ENCODE results near the gene PSMD4.

PSMD4 gene

GRCh38 chr1:151289080-151289935 is 34.8 kb downstream of the PSMD4 start:
- H3K9me3 ChIP-seq (ENCODE audit: low read depth, low read length) = no peaks in the 10 kb centered on the region
- H3K4me3 ChIP-seq = no peak overlapping the region
- DNase-seq (ENCODE audit: low read depth, low spot score) = no peak
- no peak overlapping the region for H3K9ac ChIP-seq (ENCODE audit: insufficient read length)
- H3K36me3 ChIP-seq (ENCODE audit: insufficient read depth, low read length) = peaks cover 59% of the 10 kb centered on the region; the same call in 1 of the 2 replicates
- TF ChIP-seq POLR2AphosphoS5 (IDR thresholded peaks at IDR 0.05; ENCODE audit: borderline replicate concordance, low read depth, low read length) (no peak), EZH2 (IDR thresholded peaks at IDR 0.05) (no peak), FOXP2 (optimal IDR thresholded peaks at IDR 0.05; ENCODE audit: control extremely low read depth, extremely low read length, insufficient read depth) (no peak)
- no peak overlapping the region; the same call in 1 of the 2 replicates for H3K27ac ChIP-seq

DNA sequence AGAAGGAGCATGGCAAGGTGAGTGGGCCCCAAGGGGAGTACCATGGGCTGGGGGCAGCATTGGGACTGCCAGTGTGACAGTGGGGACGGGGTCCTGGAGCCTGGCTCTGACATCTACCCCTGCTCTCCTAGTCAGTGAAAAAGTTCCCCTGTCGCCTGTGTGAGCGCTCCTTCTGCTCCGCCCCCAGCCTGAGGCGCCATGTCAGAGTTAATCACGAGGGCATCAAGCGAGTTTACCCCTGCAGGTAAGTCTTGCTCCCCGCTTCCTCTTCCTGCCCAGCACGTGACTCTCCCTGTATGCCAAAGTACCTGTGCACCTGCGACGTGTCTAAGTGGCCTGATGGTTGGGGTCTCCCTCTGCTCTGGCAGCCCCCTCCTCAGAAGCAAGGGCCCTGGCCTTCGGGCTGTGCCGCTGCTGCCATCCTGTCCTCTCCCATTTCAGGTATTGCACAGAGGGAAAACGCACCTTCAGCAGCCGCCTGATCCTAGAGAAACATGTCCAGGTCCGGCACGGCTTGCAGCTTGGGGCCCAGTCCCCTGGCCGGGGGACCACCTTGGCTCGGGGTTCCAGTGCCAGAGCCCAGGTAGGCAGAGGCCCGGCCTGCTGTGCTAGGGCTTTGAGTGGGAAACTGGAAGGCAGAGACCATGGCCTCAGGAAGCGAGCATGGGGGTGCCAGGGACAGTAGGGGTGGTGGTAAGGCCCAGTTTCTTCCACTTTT is 35.6 kb downstream of the PSMD4 start:
- Histone ChIP-seq H3K36me3 (ENCODE audit: insufficient read depth, low read length) (peaks cover 64% of the 10 kb centered on the region; the same call in 1 of the 2 replicates), H3K4me3 (no peak overlapping the region), H3K9ac (ENCODE audit: insufficient read length) (no peak overlapping the region), H3K9me3 (ENCODE audit: low read depth, low read length) (no peaks in the 10 kb centered on the region), H3K27ac (no peak overlapping the region)
- no peak for TF ChIP-seq EZH2 (IDR thresholded peaks at IDR 0.05)
- no peak for TF ChIP-seq FOXP2 (optimal IDR thresholded peaks at IDR 0.05; ENCODE audit: control extremely low read depth, extremely low read length, insufficient read depth)
- TF ChIP-seq POLR2AphosphoS5 (IDR thresholded peaks at IDR 0.05; ENCODE audit: borderline replicate concordance, low read depth, low read length) = 0 out of 2 replicates have a peak, but pooled peaks have one; percentile 4
- DNase-seq (ENCODE audit: low read depth, low spot score) = no peak

DNA sequence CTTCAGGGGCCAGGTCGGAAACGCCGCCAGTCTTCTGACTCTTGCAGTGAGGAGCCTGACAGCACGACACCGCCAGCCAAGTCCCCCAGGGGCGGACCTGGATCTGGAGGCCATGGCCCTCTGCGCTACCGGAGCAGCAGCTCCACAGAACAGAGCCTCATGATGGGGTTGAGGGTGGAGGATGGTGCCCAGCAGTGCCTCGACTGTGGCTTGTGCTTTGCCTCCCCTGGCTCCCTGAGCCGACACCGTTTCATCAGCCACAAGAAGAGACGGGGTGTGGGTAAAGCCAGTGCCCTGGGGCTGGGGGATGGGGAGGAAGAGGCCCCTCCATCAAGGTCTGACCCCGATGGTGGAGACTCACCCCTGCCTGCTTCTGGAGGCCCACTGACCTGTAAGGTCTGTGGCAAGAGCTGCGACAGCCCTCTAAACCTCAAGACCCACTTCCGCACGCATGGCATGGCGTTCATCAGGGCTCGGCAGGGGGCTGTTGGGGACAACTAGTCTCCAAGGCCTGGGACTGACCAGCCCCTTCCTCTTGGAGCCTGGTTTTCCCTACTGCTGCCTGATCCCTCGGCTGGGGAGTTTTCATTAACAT is 36.3 kb downstream of the PSMD4 start:
- Histone ChIP-seq H3K9me3 (ENCODE audit: low read depth, low read length) (no peaks in the 10 kb centered on the region), H3K27ac (no peak overlapping the region), H3K4me3 (no peak overlapping the region), H3K36me3 (ENCODE audit: insufficient read depth, low read length) (peaks cover 69% of the 10 kb centered on the region; the same call in 1 of the 2 replicates), H3K9ac (ENCODE audit: insufficient read length) (no peak overlapping the region)
- DNase-seq (ENCODE audit: low read depth, low spot score) = no peak
- no peak for TF ChIP-seq POLR2AphosphoS5 (IDR thresholded peaks at IDR 0.05; ENCODE audit: borderline replicate concordance, low read depth, low read length)
- no peak for TF ChIP-seq FOXP2 (optimal IDR thresholded peaks at IDR 0.05; ENCODE audit: control extremely low read depth, extremely low read length, insufficient read depth)
- TF ChIP-seq EZH2 (IDR thresholded peaks at IDR 0.05) = no peak

DNA sequence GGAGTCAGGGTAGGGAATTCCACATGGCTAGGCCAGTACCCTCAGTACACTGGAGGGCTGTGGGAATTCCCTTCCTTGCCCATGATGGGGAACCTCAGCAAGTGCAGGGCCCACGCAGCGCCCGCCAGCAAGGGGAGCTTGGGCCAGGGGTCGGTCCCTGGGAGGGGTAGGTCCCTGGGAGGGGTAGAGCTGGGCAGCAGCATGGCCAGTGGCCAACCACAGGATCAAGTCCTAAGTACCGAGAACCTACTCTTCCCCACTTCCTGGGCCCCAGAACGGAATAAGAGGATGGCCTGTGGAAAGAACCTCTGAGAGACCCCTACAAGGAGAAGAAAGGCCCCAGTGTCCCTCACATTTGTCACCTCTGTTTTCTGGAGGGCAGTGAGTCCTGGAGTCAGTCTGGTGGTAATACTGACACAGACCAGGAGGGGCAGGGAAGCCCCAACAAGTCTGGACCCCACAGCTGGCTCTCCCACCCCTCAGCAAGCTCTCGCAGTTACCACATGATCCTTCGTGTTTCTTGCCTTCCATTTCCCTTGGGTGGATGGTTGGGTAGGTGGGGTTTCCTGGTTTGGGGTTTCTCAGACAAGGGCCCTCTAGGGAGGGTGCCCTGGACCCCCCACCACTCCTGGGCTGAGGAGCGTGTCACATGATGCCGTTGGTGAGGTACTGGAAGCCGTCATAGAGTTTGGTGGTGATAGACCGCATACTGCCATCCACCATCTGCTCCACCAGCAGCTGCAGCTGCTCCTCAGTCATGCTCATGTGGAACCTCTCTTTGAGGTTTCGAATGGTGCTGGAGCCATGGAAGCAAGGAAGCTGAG is 37.9 kb downstream of the PSMD4 start:
- H3K27ac ChIP-seq = no peak overlapping the region
- H3K4me3 ChIP-seq = no peak overlapping the region
- TF ChIP-seq POLR2AphosphoS5 (IDR thresholded peaks at IDR 0.05; ENCODE audit: borderline replicate concordance, low read depth, low read length) (no peak; the same call in 1 of the 2 replicates), FOXP2 (optimal IDR thresholded peaks at IDR 0.05; ENCODE audit: control extremely low read depth, extremely low read length, insufficient read depth) (no peak), EZH2 (IDR thresholded peaks at IDR 0.05) (no peak)
- no peak overlapping the region for H3K9ac ChIP-seq (ENCODE audit: insufficient read length)
- H3K36me3 ChIP-seq (ENCODE audit: insufficient read depth, low read length) = peaks cover 61% of the 10 kb centered on the region; the same call in 1 of the 2 replicates
- DNase-seq (ENCODE audit: low read depth, low spot score) = no peak
- no peaks in the 10 kb centered on the region for H3K9me3 ChIP-seq (ENCODE audit: low read depth, low read length)

DNA sequence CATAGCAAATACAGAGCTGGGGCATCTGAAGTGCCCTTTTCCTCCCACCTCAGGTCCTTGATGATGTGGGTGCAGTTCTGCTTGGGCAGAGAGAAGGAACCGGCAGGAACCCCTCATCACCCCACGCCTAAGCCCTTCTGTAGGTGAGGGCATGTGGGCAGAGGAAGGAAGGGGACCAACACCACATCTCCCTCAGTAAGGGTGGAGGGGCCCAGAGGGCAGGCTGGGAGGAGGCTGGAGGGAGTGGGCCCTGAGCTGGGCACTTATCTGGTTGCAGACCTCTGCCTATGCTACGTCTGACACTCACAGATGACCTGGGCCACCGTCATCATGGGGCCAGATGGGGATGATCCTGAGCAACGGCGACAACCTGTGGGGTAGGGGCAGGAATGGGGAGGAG is 38.6 kb downstream of the PSMD4 start:
- Histone ChIP-seq H3K9me3 (ENCODE audit: low read depth, low read length) (no peaks in the 10 kb centered on the region), H3K36me3 (ENCODE audit: insufficient read depth, low read length) (peaks cover 60% of the 10 kb centered on the region; the same call in 1 of the 2 replicates), H3K4me3 (no peak overlapping the region), H3K9ac (ENCODE audit: insufficient read length) (no peak overlapping the region), H3K27ac (no peak overlapping the region)
- TF ChIP-seq POLR2AphosphoS5 (IDR thresholded peaks at IDR 0.05; ENCODE audit: borderline replicate concordance, low read depth, low read length) (no peak), FOXP2 (optimal IDR thresholded peaks at IDR 0.05; ENCODE audit: control extremely low read depth, extremely low read length, insufficient read depth) (no peak), EZH2 (IDR thresholded peaks at IDR 0.05) (no peak)
- no peak for DNase-seq (ENCODE audit: low read depth, low spot score)

DNA sequence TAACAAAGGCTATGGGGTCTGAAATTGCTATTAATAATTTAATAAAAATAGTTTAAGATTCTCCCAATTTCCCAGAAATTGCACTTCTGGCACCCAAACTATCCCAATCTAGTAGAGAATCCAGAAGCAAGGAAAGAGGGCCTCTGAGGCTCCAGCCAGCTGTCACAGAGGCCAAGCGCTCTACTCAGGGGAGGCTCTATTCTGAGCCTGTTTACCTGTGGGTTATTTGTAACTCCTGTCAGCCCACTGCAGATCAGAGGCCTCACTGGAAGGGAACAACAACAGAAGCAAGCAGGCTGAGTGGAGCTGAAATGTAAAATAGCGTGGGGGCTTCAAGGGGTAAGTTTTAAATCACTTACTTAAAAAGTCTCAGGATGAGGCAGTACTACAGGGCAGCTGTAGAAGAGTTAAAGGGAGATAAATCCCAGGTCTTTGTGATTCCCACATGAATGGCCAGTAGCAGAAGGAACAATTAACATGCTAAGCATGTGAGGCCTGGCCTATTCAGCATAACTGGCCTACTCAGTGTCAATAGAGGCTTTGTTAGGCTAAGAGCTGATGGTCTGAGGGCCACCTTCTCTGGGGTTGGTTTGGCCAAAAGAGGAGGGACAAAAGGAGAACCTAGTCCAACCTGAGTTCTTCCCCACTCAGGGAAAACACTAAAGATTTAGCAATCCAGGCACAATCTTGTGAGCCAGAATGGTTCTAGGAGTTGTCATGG is 40.4 kb downstream of the PSMD4 start:
- Histone ChIP-seq H3K27ac (no peak overlapping the region), H3K4me3 (no peak overlapping the region), H3K9me3 (ENCODE audit: low read depth, low read length) (no peaks in the 10 kb centered on the region), H3K9ac (ENCODE audit: insufficient read length) (no peak overlapping the region), H3K36me3 (ENCODE audit: insufficient read depth, low read length) (peaks cover 67% of the 10 kb centered on the region)
- TF ChIP-seq FOXP2 (optimal IDR thresholded peaks at IDR 0.05; ENCODE audit: control extremely low read depth, extremely low read length, insufficient read depth) (no peak), EZH2 (IDR thresholded peaks at IDR 0.05) (no peak), POLR2AphosphoS5 (IDR thresholded peaks at IDR 0.05; ENCODE audit: borderline replicate concordance, low read depth, low read length) (no peak)
- no peak for DNase-seq (ENCODE audit: low read depth, low spot score)

- TF ChIP-seq EZH2 (IDR thresholded peaks at IDR 0.05) (no peak), POLR2AphosphoS5 (IDR thresholded peaks at IDR 0.05; ENCODE audit: borderline replicate concordance, low read depth, low read length) (no peak), FOXP2 (optimal IDR thresholded peaks at IDR 0.05; ENCODE audit: control extremely low read depth, extremely low read length, insufficient read depth) (no peak)
- no peak overlapping the region for H3K4me3 ChIP-seq
- no peak overlapping the region for H3K27ac ChIP-seq
Observed at GRCh38 chr1:151309811-151310323, 55.3 kb downstream of the PSMD4 start.

More at GRCh38 chr1:151309811-151310323, 55.3 kb downstream of the PSMD4 start:
- Histone ChIP-seq H3K9me3 (ENCODE audit: low read depth, low read length) (no peaks in the 10 kb centered on the region), H3K9ac (ENCODE audit: insufficient read length) (no peak overlapping the region), H3K36me3 (ENCODE audit: insufficient read depth, low read length) (peaks cover 66% of the 10 kb centered on the region)
- no peak for DNase-seq (ENCODE audit: low read depth, low spot score)
